ENCODE results near the gene RITA1.

RITA1 gene

GRCh38 chr12:113239811-113240331 is 54.4 kb downstream of the RITA1 start:
- no peaks in the 10 kb centered on the region for H3K9me3 ChIP-seq
- H3K4me1 ChIP-seq, result no peaks in the 10 kb centered on the region
- no peak overlapping the region for H3K4me3 ChIP-seq
- no peaks in the 10 kb centered on the region for H3K27me3 ChIP-seq (ENCODE audit: low read depth)
- no peak for DNase-seq (ENCODE audit: low spot score in 2 of 2)
- in situ Hi-C loops (cut with MboI; ENCODE audit: low sequenced_read_pairs), result no loop called here
- H3K36me3 ChIP-seq (replicated peaks), result peaks cover 26% of the 10 kb centered on the region

DNA sequence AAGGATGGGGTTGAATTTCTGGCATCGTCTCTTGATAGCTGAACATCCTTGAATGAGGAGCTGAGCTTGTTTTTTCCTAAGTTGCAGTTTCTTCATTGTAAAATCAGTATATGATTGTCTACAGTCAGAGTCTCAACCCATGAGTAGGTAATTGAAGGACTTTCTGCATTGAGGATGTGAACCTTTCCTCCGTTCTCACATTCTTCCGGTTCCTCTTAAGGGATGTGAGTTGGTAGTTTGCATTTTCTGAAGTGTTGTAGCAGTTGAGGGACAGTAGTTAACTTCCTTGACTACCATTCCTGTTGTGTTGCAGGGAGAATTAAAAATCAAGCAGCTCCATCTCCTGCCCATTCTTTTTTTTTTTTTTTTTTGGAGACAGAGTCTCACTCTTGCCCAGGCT is 54.9 kb downstream of the RITA1 start:
- H3K27me3 ChIP-seq (ENCODE audit: low read depth), result no peaks in the 10 kb centered on the region
- no peaks in the 10 kb centered on the region for H3K4me1 ChIP-seq
- H3K4me3 ChIP-seq, result no peak overlapping the region
- no peak for DNase-seq (ENCODE audit: low spot score in 2 of 2)
- H3K36me3 ChIP-seq (replicated peaks), result peaks cover 24% of the 10 kb centered on the region
- H3K9me3 ChIP-seq, result no peaks in the 10 kb centered on the region
- in situ Hi-C loops (cut with MboI; ENCODE audit: low sequenced_read_pairs), result no loop called here

DNA sequence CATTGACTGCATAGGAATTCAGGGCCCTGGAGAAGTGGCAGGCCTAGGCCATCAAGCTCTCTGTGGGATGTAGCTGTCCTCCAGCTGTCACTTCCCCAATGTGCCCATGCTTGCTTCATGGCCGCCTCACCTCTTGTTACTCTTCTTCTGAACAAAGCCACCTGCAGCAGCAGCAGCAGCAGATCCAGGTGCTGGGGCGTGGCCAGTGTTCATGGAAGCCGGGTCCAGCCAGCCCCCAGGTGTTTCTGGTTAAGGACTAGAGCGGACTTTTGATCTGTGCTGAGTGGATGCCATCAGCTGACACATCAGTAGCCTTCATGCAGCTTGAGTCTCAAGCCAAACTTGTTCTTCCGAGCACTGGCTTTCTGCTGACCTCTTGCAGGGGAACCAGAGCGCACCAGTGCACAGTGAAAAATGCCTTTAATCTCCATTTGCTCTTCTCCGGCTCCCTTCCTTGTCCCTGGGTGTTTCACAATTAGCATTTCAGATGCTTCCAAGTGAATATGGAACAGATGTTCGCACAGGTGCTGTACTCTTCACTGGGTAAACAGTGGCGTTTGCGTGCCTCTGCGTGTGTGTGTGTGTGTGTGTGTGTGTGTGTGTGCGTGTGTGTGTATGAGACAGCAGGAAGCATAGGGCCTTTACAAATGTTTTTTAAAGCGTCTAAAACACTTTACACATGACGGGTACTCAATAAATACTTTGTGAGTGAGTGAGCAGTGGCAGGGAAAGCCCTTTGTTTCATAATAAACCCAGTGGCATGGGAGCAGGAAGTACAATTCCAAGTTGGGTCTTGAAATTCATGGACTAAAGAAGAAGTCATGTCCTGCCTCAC is 55.9 kb downstream of the RITA1 start:
- no peaks in the 10 kb centered on the region for H3K4me1 ChIP-seq
- no peaks in the 10 kb centered on the region for H3K27me3 ChIP-seq (ENCODE audit: low read depth)
- no peaks in the 10 kb centered on the region for H3K9me3 ChIP-seq
- in situ Hi-C loops (cut with MboI; ENCODE audit: low sequenced_read_pairs), result no loop called here
- no peak for DNase-seq (ENCODE audit: low spot score in 2 of 2)
- peaks cover 19% of the 10 kb centered on the region for H3K36me3 ChIP-seq (replicated peaks)
- no peak overlapping the region for H3K4me3 ChIP-seq
